GM06990 (cell line): ENCODE measurements around the gene DNAJB6.
"Not testable (repeated sequence)": the region's sequence is repeated elsewhere in the genome, so short reads cannot be mapped to it uniquely, and the experiment has no call there.

Experiments used
- DNase-seq: peaks from one replicate; pipeline ENCODE4 v3.0.0-alpha.2; 2011; ENCODE audit not compliant: insufficient read length; ENCODE audit errors: extremely low read depth
- H3K27me3 ChIP-seq: replicated peaks from 2 replicates; pipeline ENCODE4 v1.6.0; 2011; ENCODE audit warnings: low read length; ENCODE audit not compliant: control insufficient read depth, insufficient read depth
- H3K36me3 ChIP-seq: 2 replicates; pipeline ENCODE4 v1.5.1; 2011; ENCODE audit warnings: low read length; ENCODE audit not compliant: control insufficient read depth, insufficient read depth
- H3K4me3 ChIP-seq: replicated peaks from 2 replicates; pipeline ENCODE4 v1.5.1; 2011; ENCODE audit warnings: low read depth, mild to moderate bottlenecking, control low read depth, low read length
- CTCF ChIP-seq: IDR thresholded peaks from 2 replicates; pipeline ENCODE4 v1.5.1; 2011; ENCODE audit warnings: low read length, control low read depth, mild to moderate bottlenecking, inconsistent platforms; ENCODE audit not compliant: insufficient read depth, poor library complexity, severe bottlenecking

DNAJB6 gene

GRCh38 chr7:157312941-157313340 is 23.9 kb upstream of the DNAJB6 start:
- DNase-seq = no peak
- no peak overlapping the region for H3K4me3 ChIP-seq
- H3K36me3 ChIP-seq = no peaks in the 10 kb centered on the region
- no peaks in the 10 kb centered on the region for H3K27me3 ChIP-seq
- TF ChIP-seq CTCF = no peak

GRCh38 chr7:157313645-157314044 is 23.2 kb upstream of the DNAJB6 start:
- TF ChIP-seq CTCF = no peak
- Histone ChIP-seq H3K4me3 (no peak overlapping the region), H3K27me3 (no peaks in the 10 kb centered on the region), H3K36me3 (no peaks in the 10 kb centered on the region)
- no peak for DNase-seq

- Histone ChIP-seq H3K36me3 (no peaks in the 10 kb centered on the region), H3K27me3 (no peaks in the 10 kb centered on the region), H3K4me3 (no peak overlapping the region)
- no peak for TF ChIP-seq CTCF
- no peak for DNase-seq
Observed at GRCh38 chr7:157318015-157318706, 18.6 kb upstream of the DNAJB6 start.

- no peak for TF ChIP-seq CTCF
- DNase-seq = no peak
- H3K4me3 ChIP-seq = no peak overlapping the region
Observed at GRCh38 chr7:157320608-157320980, 16.2 kb upstream of the DNAJB6 start.

GRCh38 chr7:157323401-157323800 is 13.4 kb upstream of the DNAJB6 start:
- Histone ChIP-seq H3K36me3 (no peaks in the 10 kb centered on the region), H3K4me3 (no peak overlapping the region), H3K27me3 (no peaks in the 10 kb centered on the region)
- TF ChIP-seq CTCF = no peak
- DNase-seq = no peak

More at GRCh38 chr7:157320608-157320980, 16.2 kb upstream of the DNAJB6 start:
- Histone ChIP-seq H3K27me3 (no peaks in the 10 kb centered on the region), H3K36me3 (no peaks in the 10 kb centered on the region)

GRCh38 chr7:157329447-157329846 is 7.4 kb upstream of the DNAJB6 start:
- DNase-seq = no peak
- Histone ChIP-seq H3K4me3 (no peak overlapping the region), H3K36me3 (no peaks in the 10 kb centered on the region), H3K27me3 (no peaks in the 10 kb centered on the region)
- TF ChIP-seq CTCF = no peak

GRCh38 chr7:157330567-157330966 is 6.2 kb upstream of the DNAJB6 start:
- not testable (repeated sequence) for H3K36me3 ChIP-seq, H3K4me3 ChIP-seq, H3K27me3 ChIP-seq, DNase-seq

- not testable (repeated sequence) for H3K4me3 ChIP-seq, DNase-seq, H3K27me3 ChIP-seq, H3K36me3 ChIP-seq
Observed at GRCh38 chr7:157331049-157331448, 5.8 kb upstream of the DNAJB6 start.
